Karpas-422 (cell line): ENCODE measurements around the gene CMTM8. TPM values are rescaled to one million over a fixed set of nuclear protein-coding genes. Genes with fewer than 3 reads are reported as not detected.

Experiments
- DNase-seq: peaks from one replicate; pipeline ENCODE4 v3.0.0-alpha.2; 2015
- H2AFZ ChIP-seq: fragments of 200-600 bp; sonication (generic); 2 replicates; pipeline ENCODE4 v1.6.1; 2014; ENCODE audit warnings: antibody characterized with exemption, low read length, mixed read lengths
- H3K27ac ChIP-seq: fragments of 200-600 bp; sonication (generic); 2 replicates; pipeline ENCODE4 v1.5.1; 2014; ENCODE audit warnings: mild to moderate bottlenecking, low read length, moderate library complexity
- H3K27me3 ChIP-seq: fragments of 200-600 bp; sonication (generic); 2 replicates; pipeline ENCODE4 v1.6.1; 2014; ENCODE audit warnings: low read length, mixed read lengths
- H3K36me3 ChIP-seq: fragments of 200-600 bp; sonication (generic); 2 replicates; pipeline ENCODE4 v1.6.1; 2014; ENCODE audit warnings: low read length, mixed read lengths; ENCODE audit not compliant: insufficient read depth
- H3K4me1 ChIP-seq: fragments of 200-600 bp; sonication (generic); 2 replicates; pipeline ENCODE4 v1.6.1; 2014; ENCODE audit warnings: mild to moderate bottlenecking, low read length, mixed read lengths
- H3K4me2 ChIP-seq: fragments of 200-600 bp; sonication (generic); 2 replicates; pipeline ENCODE4 v1.6.1; 2014; ENCODE audit warnings: low read length, low read depth, mild to moderate bottlenecking; ENCODE audit not compliant: poor library complexity, severe bottlenecking
- H3K4me3 ChIP-seq: fragments of 200-600 bp; sonication (generic); 2 replicates; pipeline ENCODE4 v1.5.1; 2014; ENCODE audit warnings: mild to moderate bottlenecking, antibody characterized with exemption, low read length, mixed read lengths
- H3K79me2 ChIP-seq: fragments of 200-600 bp; sonication (generic); 2 replicates; pipeline ENCODE4 v1.6.1; 2014; ENCODE audit warnings: mild to moderate bottlenecking, low read length, mixed read lengths
- H3K9ac ChIP-seq: fragments of 200-600 bp; sonication (generic); 2 replicates; pipeline ENCODE4 v1.6.0; 2014; ENCODE audit warnings: low read length
- H3K9me2 ChIP-seq: fragments of 200-600 bp; sonication (generic), shearing (Covaris generic); replicated peaks from 2 replicates; pipeline ENCODE4 v1.6.0; 2014; ENCODE audit warnings: mild to moderate bottlenecking, low read length, moderate library complexity; ENCODE audit not compliant: insufficient read depth
- H3K9me3 ChIP-seq: fragments of 300-700, 200-600 bp; sonication (generic); 2 replicates; pipeline ENCODE4 v1.6.1; 2014; ENCODE audit warnings: low read length, mixed read lengths
- H4K20me1 ChIP-seq: fragments of 200-600 bp; sonication (generic); 2 replicates; pipeline ENCODE4 v1.6.1; 2014; ENCODE audit warnings: mild to moderate bottlenecking, antibody characterized with exemption, low read length, low read depth; ENCODE audit not compliant: insufficient read depth
- total RNA-seq: library from RNA; depleted of rRNA; stranded (reverse); fragments of >200 nt; shearing (Covaris generic); gene quantifications from 2 replicates; pipeline ENCODE4 v1.2.3, GENCODE V29; 2014; ENCODE audit warnings: low replicate concordance

CMTM8 gene
- total RNA-seq, 1 experiment from 2014 or later, result 0.19 TPM

DNA sequence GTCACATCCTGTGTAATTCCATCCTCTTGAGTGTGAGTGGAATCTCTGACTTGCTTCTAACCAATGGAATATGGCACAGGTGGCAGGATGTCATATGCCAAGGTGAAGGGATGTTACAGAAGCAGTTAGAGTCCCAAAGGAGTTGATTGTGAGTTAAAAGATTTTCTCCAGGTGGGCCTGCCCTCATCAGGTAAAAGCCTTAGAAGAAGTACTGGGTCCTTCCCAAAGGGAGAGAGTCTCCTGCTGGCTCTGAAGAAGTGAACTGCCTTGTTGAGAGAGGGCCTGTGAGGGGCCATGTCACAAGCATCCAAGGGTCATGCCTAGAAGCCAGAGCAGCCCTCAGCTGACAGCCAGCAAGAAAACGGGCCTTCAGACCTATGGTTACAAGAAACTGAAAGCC lies 166.2 kb downstream of the CMTM8 start:
- Histone ChIP-seq H4K20me1 (no peaks in the 10 kb centered on the region; the same call in 1 of the 2 replicates), H3K9me2 (no peaks in the 10 kb centered on the region), H2AFZ (no peak overlapping the region), H3K36me3 (no peaks in the 10 kb centered on the region), H3K9me3 (no peaks in the 10 kb centered on the region), H3K27ac (no peak overlapping the region), H3K79me2 (no peaks in the 10 kb centered on the region), H3K4me2 (no peak overlapping the region), H3K4me1 (peaks cover 8% of the 10 kb centered on the region), H3K4me3 (no peak overlapping the region), H3K27me3 (no peaks in the 10 kb centered on the region), H3K9ac (no peak overlapping the region)
- no peak for DNase-seq

DNA sequence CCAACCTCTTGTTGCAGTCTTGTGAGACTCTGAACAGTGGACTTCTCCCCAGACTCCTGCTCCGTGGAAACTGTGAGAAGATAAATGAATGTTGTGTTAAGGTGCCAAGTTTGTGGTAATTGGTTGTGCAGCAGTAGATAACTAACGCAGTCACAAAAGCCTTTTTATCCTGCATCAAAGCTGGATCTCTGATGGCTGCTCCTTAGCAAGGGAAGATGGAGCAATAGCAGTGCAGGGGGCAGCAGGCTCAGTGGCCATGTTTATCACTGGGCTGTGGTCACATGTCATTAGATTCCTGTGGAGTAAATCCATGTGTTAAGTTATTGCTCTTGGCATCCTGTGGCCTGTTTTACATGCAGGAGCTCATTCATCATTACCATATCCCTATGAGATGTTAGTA lies 166.7 kb downstream of the CMTM8 start:
- Histone ChIP-seq H3K9me3 (no peaks in the 10 kb centered on the region), H3K79me2 (no peaks in the 10 kb centered on the region), H3K4me1 (peaks cover 8% of the 10 kb centered on the region), H3K27ac (no peak overlapping the region), H3K27me3 (no peaks in the 10 kb centered on the region), H3K36me3 (no peaks in the 10 kb centered on the region), H3K4me2 (no peak overlapping the region), H4K20me1 (no peaks in the 10 kb centered on the region; the same call in 1 of the 2 replicates), H3K9me2 (no peaks in the 10 kb centered on the region), H3K4me3 (no peak overlapping the region), H3K9ac (no peak overlapping the region), H2AFZ (no peak overlapping the region)
- DNase-seq, result no peak

DNA sequence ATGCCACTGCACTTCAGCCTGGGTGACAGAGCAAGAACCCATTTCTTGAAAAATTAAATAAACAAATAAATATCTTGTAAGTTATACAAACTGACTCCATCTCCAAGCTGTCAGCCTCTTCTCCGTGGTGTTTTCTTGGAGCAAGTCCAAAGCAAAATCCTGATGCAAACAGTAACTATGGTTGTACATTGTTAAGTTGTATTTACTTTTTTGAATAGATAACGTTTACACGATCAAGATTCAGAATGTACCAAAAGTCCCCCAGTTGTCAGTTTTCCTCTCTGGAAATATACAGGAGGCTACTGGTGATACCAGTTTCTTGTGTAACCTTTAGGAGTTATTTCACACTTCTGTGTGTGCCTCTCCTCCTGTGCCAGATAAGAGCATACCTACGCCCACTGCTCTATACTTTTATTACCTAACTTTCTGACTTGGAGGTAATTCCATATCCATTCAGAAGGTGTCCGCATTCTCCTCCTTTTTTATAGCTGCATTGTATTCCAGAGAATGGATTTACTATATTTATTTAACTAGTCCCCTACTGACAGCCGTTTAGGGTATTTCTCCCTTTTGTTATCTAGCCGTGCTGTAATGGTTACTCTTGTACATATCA lies 167.3 kb downstream of the CMTM8 start:
- H3K27me3 ChIP-seq, result no peaks in the 10 kb centered on the region
- no peak for DNase-seq
- H3K4me3 ChIP-seq, result no peak overlapping the region
- H3K4me1 ChIP-seq, result peaks cover 8% of the 10 kb centered on the region
- H4K20me1 ChIP-seq, result no peaks in the 10 kb centered on the region; the same call in 1 of the 2 replicates
- no peaks in the 10 kb centered on the region for H3K9me2 ChIP-seq
- no peak overlapping the region for H3K4me2 ChIP-seq
- no peak overlapping the region for H3K9ac ChIP-seq
- no peaks in the 10 kb centered on the region for H3K79me2 ChIP-seq
- H3K27ac ChIP-seq, result no peak overlapping the region
- H2AFZ ChIP-seq, result no peak overlapping the region
- no peaks in the 10 kb centered on the region for H3K9me3 ChIP-seq
- H3K36me3 ChIP-seq, result no peaks in the 10 kb centered on the region

DNA sequence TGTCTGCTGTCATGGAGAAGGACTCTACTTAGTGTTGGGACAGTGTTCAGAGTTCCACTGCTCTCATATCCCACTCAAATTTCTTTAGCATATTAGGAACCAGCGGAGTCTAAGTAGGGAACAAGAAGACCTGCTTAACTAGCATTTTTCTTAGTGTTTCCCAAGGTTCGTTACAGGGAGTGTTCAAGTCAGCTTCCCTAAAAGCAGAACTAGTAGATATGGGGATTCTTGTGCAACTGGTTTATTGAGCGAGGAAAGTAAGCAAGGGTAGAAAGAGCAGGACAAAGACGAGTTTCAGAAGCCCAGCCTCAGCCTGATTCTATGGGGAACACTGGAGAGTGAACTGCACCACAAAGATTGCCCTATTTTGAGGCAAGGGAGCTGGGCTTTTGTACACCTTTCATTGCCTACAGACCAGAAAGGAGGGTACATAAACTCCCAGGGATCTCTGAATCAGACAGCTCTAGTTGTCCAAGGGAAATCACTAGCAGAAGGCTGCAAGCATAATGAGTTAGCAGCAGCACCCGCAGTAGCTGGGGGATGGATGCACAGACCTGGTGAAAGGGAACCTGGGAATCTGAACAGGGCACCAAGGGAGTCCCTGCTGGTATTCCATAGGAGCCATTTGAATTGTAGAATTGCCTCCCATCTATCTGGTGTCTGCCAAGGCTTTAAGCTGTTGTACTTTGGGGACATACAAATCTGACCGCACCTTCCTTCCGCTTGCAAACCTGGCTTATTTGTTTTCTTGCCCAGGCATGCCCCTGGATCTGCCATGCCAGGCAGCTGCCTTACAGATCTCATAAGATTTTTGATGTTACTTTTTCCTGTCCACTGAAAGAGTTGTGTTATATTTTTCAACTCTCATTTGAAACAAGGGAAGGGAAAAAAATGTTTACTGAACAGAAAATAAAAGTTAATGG lies 168.3 kb downstream of the CMTM8 start:
- Histone ChIP-seq H4K20me1 (no peaks in the 10 kb centered on the region; the same call in 1 of the 2 replicates), H3K27ac (no peak overlapping the region), H3K4me1 (peaks cover under 1% of the 10 kb centered on the region; the same call in 1 of the 2 replicates), H3K9ac (no peak overlapping the region), H3K4me2 (no peak overlapping the region), H3K4me3 (no peak overlapping the region), H3K79me2 (no peaks in the 10 kb centered on the region), H3K36me3 (no peaks in the 10 kb centered on the region), H2AFZ (no peak overlapping the region), H3K9me3 (no peaks in the 10 kb centered on the region), H3K27me3 (no peaks in the 10 kb centered on the region), H3K9me2 (no peaks in the 10 kb centered on the region)
- DNase-seq, result no peak

DNA sequence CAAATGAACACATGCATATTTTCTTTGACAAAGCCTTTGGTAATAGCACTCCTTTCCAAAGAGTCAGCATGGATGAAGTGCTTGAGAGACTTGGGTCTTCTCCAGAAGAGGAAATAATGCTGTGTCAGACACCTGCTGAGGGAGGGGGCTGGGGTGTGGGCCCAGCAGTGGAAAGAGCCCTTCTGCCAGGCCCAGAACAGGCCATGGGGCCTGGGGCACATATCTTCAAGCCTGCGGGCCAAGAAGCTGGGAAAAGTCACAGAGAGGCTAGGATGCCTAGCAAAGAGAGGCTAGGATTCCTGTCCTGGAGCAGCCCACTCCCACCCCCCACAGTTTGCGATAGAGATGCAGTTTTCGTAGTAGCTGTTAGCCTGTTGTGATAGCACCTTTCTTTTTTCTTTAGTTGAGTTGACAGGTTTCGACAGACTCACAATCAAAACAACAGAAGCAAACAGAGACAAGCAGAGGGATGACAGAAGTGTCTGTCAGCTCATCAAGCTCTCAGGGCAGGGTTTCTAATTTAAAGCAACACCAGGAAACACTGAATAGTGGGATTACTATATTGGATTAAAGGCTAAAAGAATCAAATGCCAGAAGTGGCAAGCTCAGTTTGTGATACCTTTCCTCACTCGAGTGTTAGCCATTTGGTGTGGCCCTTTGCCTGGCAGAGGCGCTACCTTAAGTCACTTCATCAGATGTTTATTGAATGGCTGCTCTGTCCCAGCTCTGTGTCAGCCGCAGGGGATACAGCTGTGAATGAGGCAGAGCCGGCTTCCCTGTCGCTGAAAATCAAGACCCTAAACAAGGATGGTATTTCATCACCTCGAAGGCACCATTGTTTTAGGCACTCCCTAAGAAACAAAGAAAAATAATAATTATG lies 172.1 kb downstream of the CMTM8 start:
- Histone ChIP-seq H3K27ac (no peak overlapping the region), H3K79me2 (no peaks in the 10 kb centered on the region), H3K9ac (no peak overlapping the region), H3K27me3 (no peaks in the 10 kb centered on the region), H2AFZ (no peak overlapping the region), H3K4me1 (no peaks in the 10 kb centered on the region), H3K36me3 (no peaks in the 10 kb centered on the region), H3K9me3 (no peaks in the 10 kb centered on the region), H4K20me1 (no peaks in the 10 kb centered on the region), H3K4me3 (no peak overlapping the region), H3K4me2 (no peak overlapping the region), H3K9me2 (no peaks in the 10 kb centered on the region)
- DNase-seq, result no peak

DNA sequence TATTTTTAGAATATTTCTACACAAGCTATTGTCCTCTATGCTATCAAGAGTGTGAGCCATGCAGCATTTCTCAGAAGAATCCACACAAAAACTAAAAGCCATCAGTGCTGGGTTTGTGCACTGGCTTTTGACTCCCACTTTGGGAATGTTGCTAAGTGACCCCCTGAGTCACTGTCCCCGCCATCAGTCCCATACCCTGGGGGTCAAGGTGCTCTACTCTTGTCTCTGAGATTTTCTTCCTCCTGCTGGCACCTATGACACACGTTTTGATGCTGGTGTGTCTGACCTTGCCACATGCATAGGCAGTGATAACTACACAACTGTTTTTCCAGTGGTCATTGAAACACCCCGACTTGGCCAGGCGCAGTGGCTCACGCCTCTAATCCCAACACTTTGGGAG lies 173.0 kb downstream of the CMTM8 start:
- Histone ChIP-seq H3K9me3 (no peaks in the 10 kb centered on the region), H3K9me2 (no peaks in the 10 kb centered on the region), H3K79me2 (no peaks in the 10 kb centered on the region), H3K36me3 (no peaks in the 10 kb centered on the region), H4K20me1 (no peaks in the 10 kb centered on the region), H3K4me1 (no peaks in the 10 kb centered on the region), H3K4me3 (no peak overlapping the region), H2AFZ (no peak overlapping the region), H3K4me2 (no peak overlapping the region), H3K9ac (no peak overlapping the region), H3K27ac (no peak overlapping the region), H3K27me3 (no peaks in the 10 kb centered on the region)
- DNase-seq, result no peak

DNA sequence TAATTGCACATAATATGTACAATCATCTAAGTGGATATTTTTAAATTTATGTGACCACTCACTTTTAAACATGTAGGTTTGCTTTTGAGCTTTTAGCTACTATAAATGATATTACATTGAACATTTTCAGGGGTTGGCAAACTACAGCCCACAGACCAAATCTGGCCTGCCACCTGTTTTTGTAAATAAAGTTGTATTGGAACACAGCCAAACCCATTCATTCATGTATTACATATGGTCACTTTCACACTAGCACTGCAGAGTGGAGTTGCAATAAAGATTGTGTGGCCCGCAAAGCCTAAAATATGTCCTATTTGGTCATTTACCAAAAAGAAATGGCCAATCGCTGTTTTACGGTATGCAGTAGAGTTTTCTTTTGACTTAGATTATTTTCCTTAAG lies 174.4 kb downstream of the CMTM8 start:
- no peak overlapping the region for H3K4me2 ChIP-seq
- no peaks in the 10 kb centered on the region for H3K79me2 ChIP-seq
- no peaks in the 10 kb centered on the region for H4K20me1 ChIP-seq
- H3K9me3 ChIP-seq, result no peaks in the 10 kb centered on the region
- no peaks in the 10 kb centered on the region for H3K4me1 ChIP-seq
- no peak overlapping the region for H3K9ac ChIP-seq
- no peaks in the 10 kb centered on the region for H3K36me3 ChIP-seq
- H3K4me3 ChIP-seq, result no peak overlapping the region
- no peak overlapping the region for H3K27ac ChIP-seq
- no peak for DNase-seq
- H2AFZ ChIP-seq, result no peak overlapping the region
- no peaks in the 10 kb centered on the region for H3K9me2 ChIP-seq
- H3K27me3 ChIP-seq, result no peaks in the 10 kb centered on the region
